Astrocyte (in vitro differentiated cells and primary cell): ENCODE results near the gene VPREB3.

Source experiments
- EZH2 ChIP-seq: IDR thresholded peaks from 2 replicates; pipeline ENCODE4 v1.6.1; 2012; ENCODE audit warnings: mild to moderate bottlenecking, low read length, inconsistent platforms; ENCODE audit not compliant: insufficient read depth
- TF ChIP-seq, protein P1 (sequence below): IDR thresholded peaks from 2 replicates; pipeline ENCODE4 v1.5.1; 2011; ENCODE audit warnings: low read depth, mild to moderate bottlenecking, inconsistent platforms, low read length, moderate library complexity; ENCODE audit not compliant: insufficient read depth

DNA sequence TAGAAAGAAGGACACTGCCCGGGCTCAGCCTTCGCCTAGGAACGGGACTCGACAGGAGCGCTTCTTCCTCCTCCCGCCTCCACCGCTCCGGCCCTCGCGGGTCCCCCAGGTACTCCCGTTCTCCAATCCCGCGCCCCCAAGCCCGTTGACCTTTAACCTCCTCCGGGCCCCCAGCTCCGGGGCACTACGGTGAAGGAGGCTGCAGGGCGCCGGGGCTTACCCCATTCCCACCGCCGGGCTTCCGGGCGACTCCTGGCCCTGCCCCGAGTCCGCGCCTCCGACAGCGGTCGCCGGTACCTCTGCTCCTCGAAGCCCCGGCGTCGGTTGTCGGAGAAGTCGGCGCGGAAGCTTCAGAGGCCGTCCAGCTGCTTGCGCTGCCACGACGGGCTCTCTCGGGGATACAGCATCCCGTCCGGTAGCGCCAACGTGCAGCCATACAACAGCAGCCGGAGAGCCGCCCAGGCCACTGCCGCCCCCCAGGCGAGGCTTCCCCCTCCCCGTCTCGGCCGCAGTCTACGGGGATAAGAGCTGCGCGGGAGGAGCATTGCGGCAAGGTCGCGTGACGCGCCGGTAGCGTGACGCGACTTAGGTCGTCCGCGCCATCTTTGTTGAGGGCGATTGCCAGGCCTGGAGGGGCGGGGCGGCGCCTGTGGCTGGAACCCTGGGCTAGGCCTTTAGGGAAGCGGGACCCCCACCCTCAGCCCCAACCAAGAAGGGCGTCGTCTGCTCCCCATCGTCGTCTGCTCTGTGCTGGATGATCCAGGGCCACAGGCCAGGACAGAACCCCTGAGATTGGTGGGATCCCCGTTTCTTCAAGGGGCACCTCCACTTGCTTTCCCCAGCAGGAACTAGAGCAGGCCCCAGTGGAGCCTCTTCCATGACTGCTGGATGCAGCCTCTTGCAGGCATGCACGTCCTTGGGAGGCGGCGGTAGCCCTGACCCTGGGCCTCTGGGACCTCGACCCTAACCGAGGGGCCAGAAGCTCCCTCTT lies 37.1 kb downstream of the VPREB3 start:
- TF ChIP-seq, protein P1, sequence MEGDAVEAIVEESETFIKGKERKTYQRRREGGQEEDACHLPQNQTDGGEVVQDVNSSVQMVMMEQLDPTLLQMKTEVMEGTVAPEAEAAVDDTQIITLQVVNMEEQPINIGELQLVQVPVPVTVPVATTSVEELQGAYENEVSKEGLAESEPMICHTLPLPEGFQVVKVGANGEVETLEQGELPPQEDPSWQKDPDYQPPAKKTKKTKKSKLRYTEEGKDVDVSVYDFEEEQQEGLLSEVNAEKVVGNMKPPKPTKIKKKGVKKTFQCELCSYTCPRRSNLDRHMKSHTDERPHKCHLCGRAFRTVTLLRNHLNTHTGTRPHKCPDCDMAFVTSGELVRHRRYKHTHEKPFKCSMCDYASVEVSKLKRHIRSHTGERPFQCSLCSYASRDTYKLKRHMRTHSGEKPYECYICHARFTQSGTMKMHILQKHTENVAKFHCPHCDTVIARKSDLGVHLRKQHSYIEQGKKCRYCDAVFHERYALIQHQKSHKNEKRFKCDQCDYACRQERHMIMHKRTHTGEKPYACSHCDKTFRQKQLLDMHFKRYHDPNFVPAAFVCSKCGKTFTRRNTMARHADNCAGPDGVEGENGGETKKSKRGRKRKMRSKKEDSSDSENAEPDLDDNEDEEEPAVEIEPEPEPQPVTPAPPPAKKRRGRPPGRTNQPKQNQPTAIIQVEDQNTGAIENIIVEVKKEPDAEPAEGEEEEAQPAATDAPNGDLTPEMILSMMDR: no peak
- TF ChIP-seq EZH2: no peak
